GM12891 (cell line): Measurements from ENCODE around the gene CALN1.

Experiments
- POLR2A ChIP-seq: IDR thresholded peaks from 2 replicates; pipeline ENCODE4 v1.6.1; 2011; ENCODE audit warnings: low read depth, low read length, control low read depth
- POLR2AphosphoS5 ChIP-seq: IDR thresholded peaks from 2 replicates; pipeline ENCODE4 v1.6.1; 2011; ENCODE audit warnings: low read depth, low read length, control low read depth
- TAF1 ChIP-seq: IDR thresholded peaks from 2 replicates; pipeline ENCODE4 v1.6.1; 2011; ENCODE audit warnings: low read depth, low read length, control low read depth

- TF ChIP-seq POLR2A (no peak), POLR2AphosphoS5 (no peak), TAF1 (no peak)
Observed at GRCh38 chr7:72413886-72414285, 1.7 kb upstream of the CALN1 start.
